Fibroblast of lung (primary cell): Measurements from ENCODE around the gene MRGPRE. TPM values are rescaled to one million over a fixed set of nuclear protein-coding genes. Genes with fewer than 3 reads are reported as not detected.

Source experiments
- DNase-seq, 2 donors: peaks; one replicate each; pipeline versions ENCODE4 v3.0.0 to v3.0.0-alpha.2; 2010; ENCODE audit warnings: low read depth in 2 of 2
- H2AFZ ChIP-seq: 2 replicates; pipeline ENCODE4 v1.5.1; 2012; ENCODE audit warnings: low read length, control low read depth, inconsistent platforms
- H3K27ac ChIP-seq: 2 replicates; pipeline ENCODE4 v1.5.1; 2011; ENCODE audit warnings: low read length, control low read depth; ENCODE audit not compliant: insufficient read depth
- H3K27me3 ChIP-seq: 2 replicates; pipeline ENCODE4 v1.5.1; 2011; ENCODE audit warnings: mild to moderate bottlenecking, low read length; ENCODE audit not compliant: control insufficient read depth, insufficient read depth
- H3K36me3 ChIP-seq: 2 replicates; pipeline ENCODE4 v1.5.1; 2011; ENCODE audit warnings: low read length; ENCODE audit not compliant: control insufficient read depth, insufficient read depth
- H3K4me1 ChIP-seq: 2 replicates; pipeline ENCODE4 v1.5.1; 2011; ENCODE audit warnings: low read length; ENCODE audit not compliant: control insufficient read depth, insufficient read depth; ENCODE audit errors: extremely low read depth
- H3K4me2 ChIP-seq: 2 replicates; pipeline ENCODE4 v1.5.1; 2011; ENCODE audit warnings: low read length, control low read depth; ENCODE audit not compliant: insufficient read depth; ENCODE audit errors: extremely low read depth
- H3K4me3 ChIP-seq, 4 experiments: fragments of 200-600 bp in 1 of 4; sonication (generic) in 1 of 4; replicated peaks in 1 of 4; 2 replicates each; pipeline ENCODE4 v1.5.1; 2011 to 2016; ENCODE audit warnings: low read length in 4 of 4, low read depth in 3 of 4, mild to moderate bottlenecking in 3 of 4, control low read depth in 2 of 4, inconsistent platforms in 1 of 4, mixed read lengths in 1 of 4; ENCODE audit not compliant: insufficient read depth in 1 of 4; ENCODE audit errors: control extremely low read depth in 1 of 4
- H3K79me2 ChIP-seq: 2 replicates; pipeline ENCODE4 v1.5.1; 2012; ENCODE audit warnings: mild to moderate bottlenecking, low read length, inconsistent platforms; ENCODE audit not compliant: control insufficient read depth, insufficient read depth
- H3K9ac ChIP-seq: 2 replicates; pipeline ENCODE4 v1.5.1; 2011; ENCODE audit warnings: mild to moderate bottlenecking, low read length, control low read depth; ENCODE audit not compliant: insufficient read depth
- H3K9me3 ChIP-seq: 2 replicates; pipeline ENCODE4 v1.5.1; 2012; ENCODE audit warnings: low read depth, low read length; ENCODE audit not compliant: control insufficient read depth, insufficient read depth
- H4K20me1 ChIP-seq: 2 replicates; pipeline ENCODE4 v1.5.1; 2011; ENCODE audit warnings: low read length; ENCODE audit not compliant: control insufficient read depth, insufficient read depth; ENCODE audit errors: extremely low read depth
- EZH2 ChIP-seq: IDR thresholded peaks from 2 replicates; pipeline ENCODE4 v1.5.1; 2012; ENCODE audit warnings: low read length, control low read depth, mild to moderate bottlenecking; ENCODE audit errors: missing control alignments
- polyA plus RNA-seq, 2 donors: library from polyadenylated mRNA; depleted of rRNA in 1 of 2; stranded (reverse) in 1 of 2; unstranded in 1 of 2; fragments of >200 nt; gene quantifications; 2 replicates each; pipeline ENCODE4 v1.2.1, GENCODE V29; 2011 to 2012; ENCODE audit warnings: missing spikeins in 1 of 2
- total RNA-seq: library from RNA; depleted of rRNA; stranded (reverse); fragments of >200 nt; gene quantifications from 2 replicates; pipeline ENCODE4 v1.2.1, GENCODE V29; 2014
- TF ChIP-seq, protein P1 (sequence below), 2 donors: IDR thresholded peaks in 1 of 2; conservative IDR thresholded peaks in 1 of 2; 1 replicate in 1 of 2; 2 replicates in 1 of 2; pipeline ENCODE4 v1.5.1; 2011 to 2012; ENCODE audit warnings: low read length in 2 of 2, control low read depth in 1 of 2, inconsistent platforms in 1 of 2, low read depth in 1 of 2, mild to moderate bottlenecking in 1 of 2

The MRGPRE gene
- total and polyA plus RNA-seq, 2 donors (not counting 1 experiment from before 2014, with no cell fraction given): 0.17 TPM; not detected in 1

GRCh38 chr11:3189886-3190583 lies 42.2 kb downstream of the MRGPRE start:
- H3K36me3 ChIP-seq: no peaks in the 10 kb centered on the region
- no peak overlapping the region for H3K4me2 ChIP-seq
- H3K27me3 ChIP-seq: no peaks in the 10 kb centered on the region
- no peak overlapping the region for H2AFZ ChIP-seq
- no peak overlapping the region for H3K9ac ChIP-seq
- no peak overlapping the region for H3K27ac ChIP-seq
- DNase-seq: no peak
- TF ChIP-seq, protein P1, sequence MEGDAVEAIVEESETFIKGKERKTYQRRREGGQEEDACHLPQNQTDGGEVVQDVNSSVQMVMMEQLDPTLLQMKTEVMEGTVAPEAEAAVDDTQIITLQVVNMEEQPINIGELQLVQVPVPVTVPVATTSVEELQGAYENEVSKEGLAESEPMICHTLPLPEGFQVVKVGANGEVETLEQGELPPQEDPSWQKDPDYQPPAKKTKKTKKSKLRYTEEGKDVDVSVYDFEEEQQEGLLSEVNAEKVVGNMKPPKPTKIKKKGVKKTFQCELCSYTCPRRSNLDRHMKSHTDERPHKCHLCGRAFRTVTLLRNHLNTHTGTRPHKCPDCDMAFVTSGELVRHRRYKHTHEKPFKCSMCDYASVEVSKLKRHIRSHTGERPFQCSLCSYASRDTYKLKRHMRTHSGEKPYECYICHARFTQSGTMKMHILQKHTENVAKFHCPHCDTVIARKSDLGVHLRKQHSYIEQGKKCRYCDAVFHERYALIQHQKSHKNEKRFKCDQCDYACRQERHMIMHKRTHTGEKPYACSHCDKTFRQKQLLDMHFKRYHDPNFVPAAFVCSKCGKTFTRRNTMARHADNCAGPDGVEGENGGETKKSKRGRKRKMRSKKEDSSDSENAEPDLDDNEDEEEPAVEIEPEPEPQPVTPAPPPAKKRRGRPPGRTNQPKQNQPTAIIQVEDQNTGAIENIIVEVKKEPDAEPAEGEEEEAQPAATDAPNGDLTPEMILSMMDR (conservative IDR thresholded peaks at IDR 0.05 in 1 of 2, IDR thresholded peaks at IDR 0.05 in 1 of 2; ENCODE audit: low read depth in 1 of 2, low read length in 2 of 2): no peak
- no peak for TF ChIP-seq EZH2
- H3K79me2 ChIP-seq: no peaks in the 10 kb centered on the region
- no peaks in the 10 kb centered on the region for H3K4me1 ChIP-seq
- no peak overlapping the region for H3K4me3 ChIP-seq
- H4K20me1 ChIP-seq: no peaks in the 10 kb centered on the region
- no peaks in the 10 kb centered on the region for H3K9me3 ChIP-seq

- Histone ChIP-seq H3K4me1 (no peaks in the 10 kb centered on the region), H3K27ac (no peak overlapping the region), H3K27me3 (no peaks in the 10 kb centered on the region), H3K36me3 (no peaks in the 10 kb centered on the region), H3K9me3 (no peaks in the 10 kb centered on the region), H3K4me3 (no peak overlapping the region), H2AFZ (no peak overlapping the region), H3K9ac (no peak overlapping the region), H4K20me1 (no peaks in the 10 kb centered on the region), H3K4me2 (no peak overlapping the region), H3K79me2 (no peaks in the 10 kb centered on the region)
- no peak for TF ChIP-seq EZH2
- TF ChIP-seq, protein P1 (conservative IDR thresholded peaks at IDR 0.05 in 1 of 2, IDR thresholded peaks at IDR 0.05 in 1 of 2; ENCODE audit: low read depth in 1 of 2, low read length in 2 of 2): no peak
- DNase-seq: no peak
These were observed 42.9 kb downstream of the MRGPRE start for GRCh38 chr11:3189196-3189843.

DNA sequence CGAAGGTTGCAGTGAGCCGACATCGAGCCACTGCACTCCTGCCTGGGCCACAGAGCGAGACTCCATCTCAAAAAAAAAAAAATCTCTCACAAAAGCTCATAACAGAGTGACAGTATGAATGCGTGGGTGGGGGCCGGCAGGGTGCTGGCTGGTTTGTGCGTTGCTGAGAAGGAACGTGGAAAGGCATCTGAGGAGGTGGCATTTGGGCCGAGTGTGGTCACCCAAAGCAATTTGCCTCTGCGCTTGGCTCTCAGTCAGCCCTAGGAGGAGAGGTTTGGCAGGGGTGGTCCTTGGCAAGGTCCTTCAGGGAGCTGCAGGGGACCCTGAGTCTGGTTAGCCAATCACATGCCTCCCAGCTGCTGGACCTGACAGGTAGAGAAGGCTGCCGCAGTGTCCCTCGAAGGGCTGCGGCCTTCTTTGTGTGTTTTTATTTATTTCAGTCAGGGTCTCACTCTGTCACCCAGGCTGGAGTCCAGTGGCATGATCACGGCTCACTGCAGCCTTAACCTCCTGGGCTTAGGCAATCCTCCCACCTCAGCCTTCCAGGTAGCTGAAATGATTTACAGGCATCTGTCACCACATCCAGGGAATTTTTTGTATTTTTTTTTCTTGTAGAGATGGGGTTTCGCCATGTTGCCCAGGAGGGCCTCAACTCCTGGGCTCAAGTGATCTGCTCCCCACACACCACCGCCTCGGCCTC lies 43.6 kb downstream of the MRGPRE start:
- no peak overlapping the region for H3K4me3 ChIP-seq
- no peaks in the 10 kb centered on the region for H3K79me2 ChIP-seq
- no peak overlapping the region for H3K9ac ChIP-seq
- no peak overlapping the region for H3K27ac ChIP-seq
- TF ChIP-seq, protein P1 (conservative IDR thresholded peaks at IDR 0.05 in 1 of 2, IDR thresholded peaks at IDR 0.05 in 1 of 2; ENCODE audit: low read depth in 1 of 2, low read length in 2 of 2): no peak
- no peaks in the 10 kb centered on the region for H3K9me3 ChIP-seq
- H3K27me3 ChIP-seq: no peaks in the 10 kb centered on the region
- DNase-seq: peak in 1 of 2 donors; percentile 36
- H2AFZ ChIP-seq: no peak overlapping the region
- H3K36me3 ChIP-seq: no peaks in the 10 kb centered on the region
- H3K4me2 ChIP-seq: no peak overlapping the region
- no peaks in the 10 kb centered on the region for H3K4me1 ChIP-seq
- no peaks in the 10 kb centered on the region for H4K20me1 ChIP-seq
